ENCODE measurements around the gene FBXW12. TPM values are rescaled to one million over a fixed set of nuclear protein-coding genes. Genes with fewer than 3 reads are reported as not detected.

The FBXW12 gene
- polyA plus RNA-seq, 10 donors: 0.11 to 0.43 (median 0.20) TPM; not detected in 5

- peak in 1 of 3 donors; percentile 0 for DNase-seq
These were observed 35.6 kb downstream of the FBXW12 start for GRCh38 chr3:48407542-48408099.

- DNase-seq: peak in 1 of 3 donors; percentile 1
These were observed 36.8 kb downstream of the FBXW12 start for GRCh38 chr3:48408823-48409281.

GRCh38 chr3:48409291-48410201, 37.5 kb downstream of the FBXW12 start:
- DNase-seq: no peak

- no peak for DNase-seq
These were observed 38.4 kb downstream of the FBXW12 start for GRCh38 chr3:48410205-48411040.

DNA sequence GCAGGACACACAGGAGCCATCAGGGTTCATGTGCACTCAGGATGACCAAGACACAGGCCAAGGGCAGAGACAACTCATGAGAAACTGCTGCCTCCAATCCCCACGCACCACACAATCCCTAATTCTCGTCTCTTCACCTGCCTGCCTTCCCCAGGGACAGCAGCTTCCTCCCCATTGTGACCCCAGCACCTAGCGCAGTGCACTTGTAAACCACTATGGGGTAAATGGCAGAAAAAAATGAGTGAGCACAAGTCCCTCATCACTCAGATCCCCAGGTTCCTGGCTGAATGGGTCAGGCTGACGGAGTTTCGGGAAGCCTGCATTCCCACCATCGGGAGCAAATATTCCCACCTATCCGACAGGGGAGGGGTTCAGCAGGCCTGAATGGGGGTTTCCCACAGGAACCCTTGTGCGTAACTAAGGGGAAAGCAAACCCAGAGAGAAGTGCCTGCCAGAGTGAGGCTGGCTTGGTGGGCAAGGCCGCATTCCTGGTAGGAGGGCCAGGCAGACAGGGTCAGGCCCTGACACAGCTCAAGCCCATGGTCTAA, 39.1 kb downstream of the FBXW12 start:
- DNase-seq: no peak

DNA sequence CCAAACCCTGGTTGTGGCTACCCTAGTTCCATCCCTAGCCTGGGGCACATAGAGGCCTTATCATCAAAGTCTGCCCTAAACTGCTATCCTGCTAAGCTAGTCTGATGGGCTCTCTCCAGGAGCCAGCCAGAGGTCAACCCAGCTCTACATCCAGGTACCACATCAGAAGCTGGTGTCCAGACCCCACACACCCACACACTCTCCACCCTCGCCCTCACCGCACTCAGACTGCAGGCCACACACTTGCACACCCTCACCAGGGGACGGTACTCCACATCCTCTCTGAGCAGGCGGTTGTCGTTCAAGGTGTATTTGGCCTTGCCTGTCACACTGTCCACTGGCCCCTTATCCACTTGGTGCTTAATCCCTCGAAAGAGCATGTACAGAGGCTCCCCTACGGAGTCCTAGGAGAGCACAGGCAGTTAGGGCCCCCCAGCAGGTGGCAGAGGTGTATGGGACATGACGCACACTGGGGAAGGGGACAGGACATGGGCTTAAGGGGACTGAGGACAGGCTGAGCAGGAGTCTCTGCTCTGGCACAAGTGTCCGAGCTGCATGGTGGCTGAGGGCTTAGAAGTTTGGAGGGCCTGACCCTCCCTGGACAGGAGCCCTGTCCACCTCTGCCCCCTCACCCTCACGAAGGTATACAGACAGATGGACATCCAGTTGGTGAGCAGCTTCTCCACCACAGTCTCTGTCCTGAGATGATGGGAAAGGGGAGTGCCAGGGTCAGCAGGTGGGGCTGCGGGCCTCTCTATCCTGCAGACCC, 39.8 kb downstream of the FBXW12 start:
- DNase-seq: no peak

GRCh38 chr3:48412375-48413001, 40.5 kb downstream of the FBXW12 start:
- DNase-seq: no peak

DNA sequence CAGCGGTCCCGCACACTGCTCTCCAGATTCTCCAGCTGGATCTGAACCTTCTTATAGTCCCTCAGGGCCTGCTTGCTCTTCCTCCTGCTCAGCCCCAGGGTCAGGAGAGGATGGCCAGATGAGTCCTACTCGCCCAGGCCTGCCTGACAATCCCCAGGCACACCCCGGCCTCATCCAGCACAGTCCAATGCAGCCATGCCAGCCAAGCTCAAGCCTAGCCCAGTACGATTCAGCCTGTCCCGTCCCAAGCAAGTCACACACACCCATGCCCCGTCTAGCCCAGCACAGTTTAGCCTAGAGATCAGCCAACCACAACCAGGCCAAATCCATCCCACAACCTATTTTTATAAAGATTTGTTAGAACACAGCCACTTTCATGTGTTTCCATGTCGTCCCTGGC, 41.1 kb downstream of the FBXW12 start:
- no peak for DNase-seq

DNA sequence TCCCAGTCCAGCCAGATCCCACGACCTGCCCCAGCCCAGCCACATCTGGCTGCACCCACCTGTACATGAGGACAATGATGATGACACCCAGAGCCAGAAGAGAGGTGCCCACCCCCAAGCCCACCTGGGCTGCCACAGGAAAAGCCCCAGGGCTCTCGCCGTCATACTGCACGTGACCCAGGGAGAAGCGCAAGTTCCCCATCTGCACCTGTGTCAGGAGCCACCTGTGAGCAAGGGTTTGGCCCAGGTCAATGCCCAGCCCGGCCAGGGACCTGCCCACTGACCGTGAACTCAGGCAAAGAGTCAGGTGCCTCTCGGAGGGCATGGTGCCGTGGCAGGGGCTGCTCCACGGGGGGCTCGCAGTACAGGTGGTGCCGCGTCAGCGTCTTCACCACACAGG, 41.6 kb downstream of the FBXW12 start:
- DNase-seq: no peak

GRCh38 chr3:48414376-48415250, 42.6 kb downstream of the FBXW12 start:
- DNase-seq: no peak

- no peak for DNase-seq
These were observed 43.4 kb downstream of the FBXW12 start for GRCh38 chr3:48415251-48415953.

GRCh38 chr3:48416091-48416505, 44.1 kb downstream of the FBXW12 start:
- no peak for DNase-seq

GRCh38 chr3:48416546-48416945, 44.5 kb downstream of the FBXW12 start:
- DNase-seq: no peak

DNA sequence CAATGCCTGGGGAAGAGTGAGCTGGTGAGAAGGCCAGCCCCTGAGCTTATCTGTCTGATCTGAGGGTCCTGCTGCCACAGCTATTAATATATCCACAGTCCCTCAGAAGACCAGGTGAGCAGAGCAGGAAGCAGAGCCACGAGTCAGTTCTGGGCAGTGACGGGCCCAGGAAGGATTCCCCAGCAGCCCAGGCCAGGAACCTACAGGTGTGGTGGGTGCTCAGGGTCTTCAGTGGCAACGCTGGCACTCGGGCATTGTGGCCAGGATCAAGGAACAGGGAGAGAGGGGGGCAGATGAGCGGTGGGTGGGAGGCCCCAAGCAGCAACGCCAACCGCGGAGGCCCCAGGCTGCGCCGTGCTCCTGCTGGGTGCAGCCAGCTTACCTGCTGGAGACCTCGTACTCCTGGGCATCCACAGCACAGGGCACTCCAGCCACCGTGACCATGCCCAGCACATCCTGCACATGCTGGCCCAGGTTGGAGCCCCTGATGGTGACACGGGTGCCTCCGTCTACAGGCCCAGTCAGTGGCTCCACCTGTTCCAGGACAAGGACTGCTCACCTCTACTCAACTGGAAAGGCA, 45.6 kb downstream of the FBXW12 start:
- no peak for DNase-seq

DNA sequence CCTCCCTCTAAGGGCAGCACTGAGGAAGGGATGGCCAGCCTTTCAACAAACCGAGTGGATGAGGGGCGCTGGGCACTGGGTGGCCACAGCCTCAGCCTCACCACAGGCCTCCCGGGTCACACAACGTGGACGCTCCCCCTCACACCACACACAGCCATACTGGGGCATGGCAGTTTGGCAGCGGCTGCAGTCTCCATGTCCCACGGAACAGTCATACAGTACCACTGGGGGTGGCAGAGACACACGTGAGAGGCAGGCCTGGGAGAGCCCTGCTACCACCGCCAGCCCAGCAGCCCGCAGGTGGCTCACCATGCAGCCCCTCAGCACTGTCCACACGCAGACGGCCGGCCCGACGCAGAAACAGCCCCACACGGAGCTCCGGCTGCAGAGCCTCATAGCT, 46.1 kb downstream of the FBXW12 start:
- DNase-seq: no peak

DNA sequence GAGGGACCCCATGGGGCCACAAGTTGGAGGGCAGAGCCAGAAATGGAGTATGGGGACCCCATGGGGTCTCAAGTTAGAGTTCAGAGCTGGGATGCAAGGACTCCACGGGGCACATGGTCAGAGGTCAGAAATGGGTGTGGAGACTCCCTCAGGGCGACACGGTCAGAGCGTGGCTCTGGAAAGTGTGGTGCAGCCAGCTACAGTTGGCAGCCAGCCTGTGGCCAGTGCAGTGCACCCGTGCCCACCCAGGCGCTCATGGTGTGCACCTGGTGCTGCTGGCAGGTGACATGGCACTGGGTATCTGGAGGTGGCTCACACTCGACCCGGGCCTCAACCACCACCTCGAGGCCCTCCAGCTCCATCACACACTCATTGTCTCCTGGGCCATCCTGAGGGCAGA, 46.6 kb downstream of the FBXW12 start:
- DNase-seq: no peak

DNA sequence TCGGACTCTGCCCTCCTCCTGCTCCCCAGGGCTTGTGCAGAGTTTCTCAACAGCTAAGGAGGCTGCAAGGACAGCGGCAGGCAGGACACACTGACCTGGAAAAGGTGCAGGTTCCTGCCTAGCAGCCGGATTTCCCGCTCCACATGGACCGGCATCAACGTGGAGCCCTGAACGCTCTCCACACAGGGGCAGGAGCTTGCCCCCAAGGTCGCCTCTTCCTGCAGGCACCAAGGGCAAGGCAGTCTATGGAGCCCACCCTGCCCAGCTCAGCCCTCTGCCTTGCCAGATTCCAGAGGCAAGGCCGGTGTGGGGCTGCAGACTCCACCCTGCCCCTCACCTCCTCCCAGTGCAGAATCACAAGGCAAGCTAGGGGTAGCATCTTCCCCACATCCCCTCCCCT, 47.1 kb downstream of the FBXW12 start:
- DNase-seq: no peak

DNA sequence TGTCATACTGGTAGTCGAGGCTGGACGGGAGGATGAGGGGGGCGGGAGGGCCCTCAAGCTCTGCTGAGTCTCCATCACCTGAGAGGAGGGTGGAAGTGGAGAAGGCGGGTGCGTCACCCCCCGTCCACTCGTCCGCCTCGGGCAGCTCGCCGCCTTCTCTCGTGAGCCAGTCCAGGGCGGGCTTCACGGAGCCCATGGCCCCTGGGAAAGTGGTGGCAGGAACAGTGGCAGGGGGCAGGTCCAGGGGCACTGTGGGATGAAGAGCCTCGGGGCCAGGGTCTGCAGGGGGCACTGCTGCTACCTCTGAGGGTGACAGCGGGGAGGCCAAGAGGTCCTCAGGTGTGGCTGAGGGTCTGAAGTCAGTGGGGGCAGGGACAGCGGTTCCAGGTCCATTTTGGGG, 47.6 kb downstream of the FBXW12 start:
- DNase-seq: no peak

GRCh38 chr3:48420561-48420960, 48.5 kb downstream of the FBXW12 start:
- DNase-seq: no peak

All from muscle of back (tissue), 11 donors.